ENCODE measurements around the gene FAM76B.

GRCh38 chr11:95799546-95799945, 10.0 kb upstream of the FAM76B start:
- TF ChIP-seq POLR2A (IDR thresholded peaks at IDR 0.05), result no peak
- TF ChIP-seq POLR2AphosphoS5 (IDR thresholded peaks at IDR 0.05), result no peak

All from suprapubic skin (tissue), 4 donors.